ENCODE data around the gene GRM8. TPM values are rescaled to one million over a fixed set of nuclear protein-coding genes. Genes with fewer than 3 reads are reported as not detected.

Gene GRM8
- total RNA-seq, 4 donors from 2014 or later = 0.57 TPM; not detected in 3

DNA sequence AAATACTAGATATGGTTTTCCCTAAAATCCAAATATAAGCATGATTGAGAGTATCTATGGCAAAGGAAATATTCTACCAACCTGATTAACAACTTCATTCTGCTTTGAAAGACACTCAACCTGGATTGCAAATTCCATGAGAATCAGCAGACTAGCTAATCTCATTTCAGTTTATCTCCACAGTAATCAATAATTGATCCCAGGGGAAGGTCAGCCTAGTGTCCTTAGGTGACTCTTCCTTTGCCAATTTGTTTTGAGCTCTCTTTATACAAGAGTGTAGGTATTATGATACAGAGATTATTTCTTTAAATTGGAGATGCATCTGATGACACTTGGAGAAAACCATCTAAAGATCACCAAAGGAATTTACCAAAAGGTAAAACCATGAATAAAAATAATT lies 100.3 kb downstream of the GRM8 start:
- Histone ChIP-seq H3K4me1 (no peaks in the 10 kb centered on the region), H3K9me3 (no peaks in the 10 kb centered on the region), H3K36me3 (no peaks in the 10 kb centered on the region), H3K4me3 (no peak overlapping the region), H3K27me3 (no peaks in the 10 kb centered on the region), H3K27ac (no peak overlapping the region)
- intact Hi-C loops (cut with DNase I) = no loop called here
- TF ChIP-seq CTCF (IDR thresholded peaks at IDR 0.05) (no peak), POLR2A (IDR thresholded peaks at IDR 0.05) (no peak)
- DNase-seq = no peak

DNA sequence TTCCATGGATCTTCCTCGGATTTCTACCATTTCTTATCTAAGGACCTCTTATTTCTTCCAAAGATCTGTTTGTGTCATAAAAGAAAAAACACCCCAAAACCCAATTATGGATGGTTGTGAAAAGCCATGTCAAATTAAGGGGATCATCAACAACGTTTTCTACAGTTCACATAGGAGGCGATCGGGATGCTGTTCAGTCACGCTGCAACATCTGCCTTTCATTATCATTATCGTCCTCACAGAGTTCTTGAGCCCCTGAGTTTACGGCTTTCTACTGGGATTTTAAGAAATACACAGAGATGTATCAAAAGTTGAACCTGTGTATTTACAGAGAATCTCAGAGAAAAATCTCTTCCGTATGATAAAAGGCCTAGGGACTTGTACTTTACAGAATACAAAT lies 101.4 kb downstream of the GRM8 start:
- Histone ChIP-seq H3K9me3 (no peaks in the 10 kb centered on the region), H3K27ac (no peak overlapping the region), H3K4me1 (no peaks in the 10 kb centered on the region), H3K36me3 (no peaks in the 10 kb centered on the region), H3K27me3 (no peaks in the 10 kb centered on the region), H3K4me3 (no peak overlapping the region)
- TF ChIP-seq POLR2A (IDR thresholded peaks at IDR 0.05) (no peak), CTCF (IDR thresholded peaks at IDR 0.05) (no peak)
- no peak for DNase-seq
- intact Hi-C loops (cut with DNase I) = no loop called here
- WGBS, 2 donors = 80 to 82% methylated on average over 8 of the region's 8 CpGs

GRCh38 chr7:127150543-127150942 lies 102.2 kb downstream of the GRM8 start:
- Histone ChIP-seq H3K9me3 (no peaks in the 10 kb centered on the region), H3K36me3 (no peaks in the 10 kb centered on the region), H3K27ac (no peak overlapping the region), H3K4me1 (no peaks in the 10 kb centered on the region), H3K4me3 (no peak overlapping the region), H3K27me3 (no peaks in the 10 kb centered on the region)
- TF ChIP-seq POLR2A (IDR thresholded peaks at IDR 0.05) = no peak
- no peak for TF ChIP-seq CTCF (IDR thresholded peaks at IDR 0.05)
- intact Hi-C loops (cut with DNase I) = no loop called here
- 42 to 49% methylated on average over 2 of the region's 2 CpGs for whole genome bisulfite sequencing, 2 donors
- no peak for DNase-seq

GRCh38 chr7:127146746-127147536 lies 105.8 kb downstream of the GRM8 start:
- TF ChIP-seq CTCF (IDR thresholded peaks at IDR 0.05) (no peak), POLR2A (IDR thresholded peaks at IDR 0.05) (no peak)
- WGBS, 2 donors = 61 to 70% methylated on average over 4 of the region's 4 CpGs
- no peak for DNase-seq
- Histone ChIP-seq H3K36me3 (no peaks in the 10 kb centered on the region), H3K4me3 (no peak overlapping the region), H3K27me3 (no peaks in the 10 kb centered on the region), H3K9me3 (no peaks in the 10 kb centered on the region), H3K27ac (no peak overlapping the region), H3K4me1 (no peaks in the 10 kb centered on the region)
- intact Hi-C loops (cut with DNase I) = no loop called here

- Histone ChIP-seq H3K27me3 (no peaks in the 10 kb centered on the region), H3K27ac (no peak overlapping the region), H3K36me3 (no peaks in the 10 kb centered on the region), H3K4me1 (no peaks in the 10 kb centered on the region), H3K9me3 (no peaks in the 10 kb centered on the region), H3K4me3 (no peak overlapping the region)
- TF ChIP-seq CTCF (IDR thresholded peaks at IDR 0.05) = no peak
- TF ChIP-seq POLR2A (IDR thresholded peaks at IDR 0.05) = no peak
- intact Hi-C loops (cut with DNase I) = no loop called here
- no peak for DNase-seq
These were observed 115.6 kb downstream of the GRM8 start for GRCh38 chr7:127137146-127137545.
